ENCODE data around the gene TIGD1. TPM values are rescaled to one million over a fixed set of nuclear protein-coding genes. Genes with fewer than 3 reads are reported as not detected.

TIGD1 gene
- total RNA-seq: 9.6 TPM

GRCh38 chr2:232550354-232551249, at the start of gene TIGD1, which contains the start of gene EIF4E2:
TSS of gene TIGD1 (minus strand) at chr2:232550557. CDS start at chr2:232549882, 675 bp downstream.
TSS of gene EIF4E2 (plus strand) at chr2:232550689. CDS start at chr2:232550725, 36 bp downstream.

GRCh38 chr2:232539298-232540231, 10.8 kb downstream of the TIGD1 start, which contains the start of gene CHRNG:
TSS of gene CHRNG (plus strand) at chr2:232539692. CDS start at chr2:232539748, 56 bp downstream.

GRCh38 chr2:232525791-232526371, 24.5 kb downstream of the TIGD1 start, which contains the start of gene CHRND:
TSS of gene CHRND (plus strand) at chr2:232526160. CDS start at chr2:232526216, 56 bp downstream.

GRCh38 chr2:232519581-232520438, 30.5 kb downstream of the TIGD1 start, which contains the start of gene PRSS56:
TSS of gene PRSS56 (plus strand) at chr2:232520388. CDS start at chr2:232520599, 211 bp downstream.

Other genes with a start within 250 kb of the TIGD1 start
- not detected for gene ALPP, start 171.8 kb downstream of the TIGD1 start, total RNA-seq
- gene ALPG, start 143.7 kb downstream of the TIGD1 start, total RNA-seq: not detected
- gene ALPI, start 94.4 kb downstream of the TIGD1 start, total RNA-seq: not detected
- gene ECEL1, start 62.7 kb downstream of the TIGD1 start, total RNA-seq: 19.0 TPM
- gene PRSS56, start 30.2 kb downstream of the TIGD1 start, total RNA-seq: 9.6 TPM
- 3.9 TPM for gene CHRND, start 24.4 kb downstream of the TIGD1 start, total RNA-seq
- 2.0 TPM for gene CHRNG, start 10.9 kb downstream of the TIGD1 start, total RNA-seq
- 46.7 TPM for gene EIF4E2, start 132 bp upstream of the TIGD1 start, total RNA-seq
- 5.9 TPM for gene EFHD1, start 83.0 kb upstream of the TIGD1 start, total RNA-seq
- 168 TPM for gene GIGYF2, start 146.8 kb upstream of the TIGD1 start, total RNA-seq
- 8.2 TPM for gene KCNJ13, start 226.0 kb upstream of the TIGD1 start, total RNA-seq